Esophagus squamous epithelium (tissue), 5 donors: ENCODE measurements around the gene NCBP3. TPM values are rescaled to one million over a fixed set of nuclear protein-coding genes. Genes with fewer than 3 reads are reported as not detected.

Experiments used
- DNase-seq: peaks from one replicate; lab custom pipeline; 2025; lab: John Stamatoyannopoulos, UW
- H3K27ac ChIP-seq, 4 donors: fragments of 200-600 bp; sonication (generic); one replicate each; pipeline ENCODE4 v1.5.1; 2016 to 2019; ENCODE audit warnings: mild to moderate bottlenecking in 1 of 4
- H3K27me3 ChIP-seq, 4 donors: fragments of 200-600 bp; sonication (generic); 1 replicate in 3 of 4; 2 replicates in 1 of 4; pipeline versions ENCODE4 v1.5.1 to v1.6.0; 2017 to 2021; ENCODE audit warnings: antibody characterized with exemption in 1 of 4
- H3K36me3 ChIP-seq, 3 donors: fragments of 200-600 bp; sonication (generic); one replicate each; pipeline ENCODE4 v1.5.1; 2016 to 2019
- H3K4me1 ChIP-seq, 3 donors: fragments of 200-600 bp; sonication (generic); one replicate each; pipeline ENCODE4 v1.5.1; 2017 to 2019
- H3K4me3 ChIP-seq, 4 donors: fragments of 200-600 bp; sonication (generic); 1 replicate in 3 of 4; 2 replicates in 1 of 4; pipeline ENCODE4 v1.5.1; 2016 to 2019; ENCODE audit warnings: mild to moderate bottlenecking in 2 of 4, moderate library complexity in 1 of 4
- H3K9me3 ChIP-seq, 3 donors: fragments of 200-600 bp; sonication (generic); one replicate each; pipeline ENCODE4 v1.5.1; 2016 to 2019
- POLR2A ChIP-seq, 4 donors: fragments of 450-650 bp; IDR thresholded peaks; one replicate each; pipeline ENCODE4 v1.6.1; 2017; ENCODE audit warnings: antibody characterized with exemption in 4 of 4, mild to moderate bottlenecking in 4 of 4, moderate library complexity in 3 of 4
- WGBS, 2 donors: methylation state at CpG; one replicate each; pipeline ENCODE4 v1.1.5; 2018; 5-methylcytosine and 5-hydroxymethylcytosine counted together
- intact Hi-C: fragments of 100-400 bp; cut with DNase I; formaldehyde crosslinking; loops from one replicate; pipeline ENCODE4 v1.15.0; 2022
- total RNA-seq, 4 donors: library from RNA; depleted of rRNA; stranded (reverse); fragments of >200 nt; gene quantifications; one replicate each; pipeline ENCODE4 v1.1.0, GENCODE V29; 2016
- TF ChIP-seq, protein P1 (sequence below), 6 experiments: fragments of 450-650 bp in 4 of 6; fragments of 200-600 bp in 2 of 6; sonication (generic) in 2 of 6; IDR thresholded peaks; one replicate each; pipeline ENCODE4 v1.5.1; 2016 to 2019; ENCODE audit warnings: antibody characterized with exemption in 6 of 6, mild to moderate bottlenecking in 4 of 6, moderate library complexity in 4 of 6
- donor health status: DM: yes; HTN: yes; CAD: no.

Gene NCBP3
- total RNA-seq, 4 donors from 2014 or later, result 12.1 to 26.1 (median 17.1) TPM

DNA sequence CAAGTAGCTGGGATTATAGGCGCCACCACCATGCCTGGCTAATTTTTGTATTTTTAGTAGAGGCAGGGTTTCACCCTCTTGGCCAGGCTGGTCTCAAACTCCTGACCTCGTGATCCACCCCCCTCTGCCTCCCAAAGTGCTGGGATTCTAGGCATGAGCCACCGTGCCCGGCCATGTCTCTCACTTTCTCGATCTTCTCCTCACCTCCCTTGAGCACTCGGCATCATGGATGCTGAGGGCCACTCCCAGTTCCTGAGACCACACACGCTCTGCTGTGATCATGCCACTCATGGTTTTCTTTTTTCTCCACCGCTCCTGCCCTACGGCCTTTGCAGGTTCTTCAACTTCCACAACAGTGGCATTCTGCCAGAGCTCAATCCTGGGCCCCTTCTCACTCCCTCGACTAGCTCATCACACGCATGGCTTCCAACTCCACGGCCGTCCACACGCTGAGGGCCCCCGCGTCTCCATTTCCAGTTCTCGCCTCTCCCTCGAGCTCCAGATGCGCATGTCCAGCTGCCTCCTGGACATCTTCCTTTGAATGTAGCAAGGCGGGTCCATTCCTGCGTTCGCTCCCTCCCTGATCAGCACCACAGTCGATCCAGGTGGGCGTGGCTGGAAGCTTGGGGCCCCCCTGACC lies 5.5 kb upstream of the NCBP3 start:
- Histone ChIP-seq H3K4me1 (peaks cover 0 to under 1% (median under 1%) of the 10 kb centered on the region in 3 donors), H3K27me3 (peaks cover 0 to 8% (median 0%) of the 10 kb centered on the region in 4 donors), H3K4me3 (no peak overlapping the region), H3K27ac (no peak overlapping the region), H3K9me3 (no peaks in the 10 kb centered on the region), H3K36me3 (no peaks in the 10 kb centered on the region)
- WGBS, 2 donors, result 75 to 80% methylated on average over 24 of the region's 24 CpGs
- intact Hi-C loops, result no loop called here
- TF ChIP-seq, protein P1, sequence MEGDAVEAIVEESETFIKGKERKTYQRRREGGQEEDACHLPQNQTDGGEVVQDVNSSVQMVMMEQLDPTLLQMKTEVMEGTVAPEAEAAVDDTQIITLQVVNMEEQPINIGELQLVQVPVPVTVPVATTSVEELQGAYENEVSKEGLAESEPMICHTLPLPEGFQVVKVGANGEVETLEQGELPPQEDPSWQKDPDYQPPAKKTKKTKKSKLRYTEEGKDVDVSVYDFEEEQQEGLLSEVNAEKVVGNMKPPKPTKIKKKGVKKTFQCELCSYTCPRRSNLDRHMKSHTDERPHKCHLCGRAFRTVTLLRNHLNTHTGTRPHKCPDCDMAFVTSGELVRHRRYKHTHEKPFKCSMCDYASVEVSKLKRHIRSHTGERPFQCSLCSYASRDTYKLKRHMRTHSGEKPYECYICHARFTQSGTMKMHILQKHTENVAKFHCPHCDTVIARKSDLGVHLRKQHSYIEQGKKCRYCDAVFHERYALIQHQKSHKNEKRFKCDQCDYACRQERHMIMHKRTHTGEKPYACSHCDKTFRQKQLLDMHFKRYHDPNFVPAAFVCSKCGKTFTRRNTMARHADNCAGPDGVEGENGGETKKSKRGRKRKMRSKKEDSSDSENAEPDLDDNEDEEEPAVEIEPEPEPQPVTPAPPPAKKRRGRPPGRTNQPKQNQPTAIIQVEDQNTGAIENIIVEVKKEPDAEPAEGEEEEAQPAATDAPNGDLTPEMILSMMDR (IDR thresholded peaks at IDR 0.05), result no peak
- TF ChIP-seq POLR2A (IDR thresholded peaks at IDR 0.05), result no peak
- DNase-seq, result no peak

DNA sequence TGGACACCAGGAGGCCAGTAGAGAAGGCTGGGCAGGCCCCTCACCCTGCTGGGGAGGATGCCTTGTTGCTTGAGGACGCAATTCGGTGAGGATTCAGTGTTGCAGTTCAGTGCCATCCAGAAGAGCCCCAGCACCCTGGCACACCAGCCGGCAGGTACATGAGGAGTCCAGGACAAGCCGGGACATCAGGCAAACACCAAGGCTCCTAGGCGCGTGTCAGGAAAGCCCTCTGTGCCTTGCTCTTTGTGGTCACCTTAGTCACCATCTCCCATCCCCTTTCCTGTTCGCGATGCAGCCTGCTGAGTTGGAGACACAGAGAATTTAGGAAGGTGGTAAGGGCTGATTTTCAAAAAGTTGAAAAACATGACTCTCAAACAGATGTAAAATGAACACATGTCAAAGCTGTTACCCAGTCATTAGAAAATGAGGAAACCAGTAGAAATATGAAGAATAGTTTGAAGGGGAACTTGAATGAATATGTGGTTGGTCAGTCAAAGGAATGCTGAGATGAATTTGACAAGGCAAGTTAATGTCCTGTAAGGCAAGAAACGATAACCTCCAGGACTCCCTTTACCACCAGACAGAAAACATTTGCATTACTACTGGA lies 2.3 kb upstream of the NCBP3 start:
- Histone ChIP-seq H3K27me3 (peaks cover 0 to 8% (median 0%) of the 10 kb centered on the region in 4 donors), H3K36me3 (peaks cover 0 to 12% (median 0%) of the 10 kb centered on the region in 3 donors), H3K27ac (no peak overlapping the region), H3K9me3 (no peaks in the 10 kb centered on the region), H3K4me1 (peaks cover 7 to 26% (median 18%) of the 10 kb centered on the region in 3 donors), H3K4me3 (no peak overlapping the region)
- TF ChIP-seq POLR2A (IDR thresholded peaks at IDR 0.05), result no peak
- TF ChIP-seq, protein P1 (IDR thresholded peaks at IDR 0.05), result no peak
- intact Hi-C loops, result no loop called here
- DNase-seq, result no peak
- WGBS, 2 donors, result 58 to 74% methylated on average over 5 to 7 of the region's 9 CpGs

DNA sequence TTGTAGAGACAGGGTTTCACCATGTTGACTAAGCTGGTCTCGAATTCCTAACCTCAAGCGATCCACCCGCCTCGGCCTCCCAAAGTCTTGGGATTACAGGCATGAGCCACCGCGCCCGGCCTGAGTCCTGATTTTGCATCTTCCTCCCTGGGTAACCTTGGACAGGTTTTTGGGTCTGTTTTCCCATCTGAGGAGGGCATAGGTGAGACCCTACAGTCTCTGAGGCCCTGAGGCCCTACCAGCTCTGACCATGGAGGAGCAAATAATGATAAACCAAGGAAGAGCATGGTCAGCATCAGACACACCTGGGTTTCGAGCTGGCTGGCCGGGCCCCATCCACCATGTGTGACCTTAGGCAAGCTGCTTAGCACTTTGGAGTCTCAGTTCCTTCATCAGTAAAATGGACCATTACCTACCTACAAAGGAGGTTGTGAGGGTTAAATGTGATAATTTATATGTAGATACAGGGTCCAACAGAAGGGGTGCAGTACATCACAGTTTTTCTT lies 1.2 kb upstream of the NCBP3 start:
- no peaks in the 10 kb centered on the region for H3K9me3 ChIP-seq
- peaks cover 0 to 8% (median 0%) of the 10 kb centered on the region in 4 donors for H3K27me3 ChIP-seq
- DNase-seq, result no peak
- peaks cover 0 to 24% (median 4%) of the 10 kb centered on the region in 3 donors for H3K36me3 ChIP-seq
- 84 to 100% methylated on average over 2 to 6 of the region's 9 CpGs for WGBS, 2 donors
- H3K4me1 ChIP-seq, result peaks cover 7 to 28% (median 18%) of the 10 kb centered on the region in 3 donors
- H3K4me3 ChIP-seq, result no peak overlapping the region
- TF ChIP-seq, protein P1 (IDR thresholded peaks at IDR 0.05), result no peak
- TF ChIP-seq POLR2A (IDR thresholded peaks at IDR 0.05), result no peak
- H3K27ac ChIP-seq, result no peak overlapping the region
- intact Hi-C loops, result no loop called here

DNA sequence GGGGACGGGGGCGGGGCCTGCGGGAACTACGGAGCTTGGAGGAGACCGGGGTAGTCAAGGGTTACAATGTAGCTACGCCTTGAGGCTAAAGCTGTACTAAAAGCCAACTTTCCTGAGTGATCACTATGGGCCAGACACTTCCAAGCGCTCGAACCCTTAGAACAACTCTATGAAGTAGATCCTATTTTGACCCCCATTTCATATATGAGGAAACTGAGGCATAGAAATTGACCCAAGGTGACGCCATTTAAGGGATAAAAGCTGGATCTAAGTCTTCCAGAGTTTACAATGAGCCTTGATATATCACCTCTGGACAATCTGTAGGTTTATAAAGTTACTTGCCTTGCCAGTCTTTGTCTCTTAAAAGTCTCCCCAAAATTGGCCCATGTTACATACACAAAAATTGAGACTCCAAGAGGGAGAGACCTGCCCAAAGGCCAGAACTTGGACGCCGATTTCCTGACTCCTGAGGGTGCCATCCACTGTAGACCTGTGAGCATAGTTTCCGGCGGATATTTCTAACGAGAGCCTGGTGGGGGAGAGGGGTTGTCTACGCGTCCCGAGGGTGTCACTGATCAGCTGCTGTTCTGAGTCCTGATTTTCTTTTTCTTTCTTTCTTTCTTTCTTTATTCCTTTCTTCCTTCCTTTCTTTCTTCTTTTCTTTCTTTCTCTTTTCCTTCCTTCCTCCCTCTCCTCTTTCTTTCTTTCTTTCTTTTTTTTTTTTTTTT lies 555 bp upstream of the NCBP3 start:
- 57 to 60% methylated on average over 13 of the region's 17 CpGs for WGBS, 2 donors
- TF ChIP-seq, protein P1 (IDR thresholded peaks at IDR 0.05), result no peak
- H3K36me3 ChIP-seq, result peaks cover 0 to 30% (median 8%) of the 10 kb centered on the region in 3 donors
- peaks cover 0 to 8% (median 0%) of the 10 kb centered on the region in 4 donors for H3K27me3 ChIP-seq
- peaks cover 7 to 28% (median 18%) of the 10 kb centered on the region in 3 donors for H3K4me1 ChIP-seq
- peak overlapping the region in 1 of 4 donors; percentile 96 for H3K27ac ChIP-seq
- H3K4me3 ChIP-seq, result peak overlapping the region in 3 of 4 donors; percentile 86 to 99 (median 98)
- H3K9me3 ChIP-seq, result no peaks in the 10 kb centered on the region
- intact Hi-C loops, result no loop called here
- DNase-seq, result no peak
